Measurements from ENCODE around the gene AGO1. TPM values are rescaled to one million over a fixed set of nuclear protein-coding genes. Genes with fewer than 3 reads are reported as not detected.
A peak's percentile ranks its signal among the peaks of the same experiment; 100 is the strongest.

The AGO1 gene
- 10 to 100 TPM; 23.7 to 29.3 TPM for total RNA-seq

DNA sequence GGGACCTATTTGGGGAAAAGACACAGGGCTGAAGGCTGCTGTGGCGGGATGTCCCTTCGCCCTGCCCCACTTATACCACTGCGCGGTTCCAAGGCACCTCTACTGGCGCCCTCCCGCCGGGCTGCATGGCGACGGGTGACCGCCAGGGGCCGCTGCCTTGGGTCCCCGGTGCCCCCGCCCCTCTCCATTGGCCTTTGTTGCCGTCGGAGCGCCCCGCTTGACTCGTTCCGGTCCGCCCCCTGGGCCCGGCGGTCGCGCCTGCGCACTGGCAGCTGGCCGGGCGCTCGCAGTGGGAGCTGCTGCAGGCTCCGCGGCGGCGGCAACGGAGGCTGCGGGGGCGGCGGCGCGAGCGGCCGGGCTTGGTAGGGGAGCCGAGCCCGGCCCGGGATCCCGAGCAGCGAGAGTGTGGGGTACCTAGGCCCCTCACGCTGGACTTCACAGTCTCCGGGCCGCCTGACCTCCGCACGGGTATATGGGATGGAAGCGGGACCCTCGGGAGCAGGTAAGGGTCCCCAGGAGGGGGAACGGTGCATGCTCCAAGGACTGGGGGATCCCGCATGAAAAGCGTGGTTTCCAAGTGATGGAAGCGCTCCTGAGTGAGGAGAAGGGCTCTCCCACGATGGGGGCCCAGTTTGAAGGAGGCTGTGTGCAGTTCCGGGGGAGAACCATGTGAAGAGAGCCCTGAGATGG is at the start of gene AGO1:
TSS of gene AGO1 (plus strand) at position 265 of the 690 bp plus-strand sequence. CDS start at position 478, 213 bp downstream.
- H3K27ac Mint-ChIP-seq, result peak within 1 kb of the TSS; percentile 80
- peak; percentile 97 for ATAC-seq
- no peaks in the 10 kb centered on the region for H3K27me3 Mint-ChIP-seq
- peak; percentile 97 for DNase-seq
- CTCF ChIA-PET, result interaction anchor here (0.6 to 2.6 kb wide), 26 partner anchors 9 to 1016 kb away, joined by 3 to 15 read pairs (median 4); partner anchors contain the start of genes AGO3 and CLSPN
- H3K36me3 Mint-ChIP-seq, result no peaks in the 10 kb centered on the region
- peak within 1 kb of the TSS; percentile 87 for H3K4me3 Mint-ChIP-seq
- H3K4me1 Mint-ChIP-seq, result peaks cover 50% of the 10 kb centered on the region
- no peaks in the 10 kb centered on the region for H3K9me3 Mint-ChIP-seq (ENCODE audit: low read depth)

DNA sequence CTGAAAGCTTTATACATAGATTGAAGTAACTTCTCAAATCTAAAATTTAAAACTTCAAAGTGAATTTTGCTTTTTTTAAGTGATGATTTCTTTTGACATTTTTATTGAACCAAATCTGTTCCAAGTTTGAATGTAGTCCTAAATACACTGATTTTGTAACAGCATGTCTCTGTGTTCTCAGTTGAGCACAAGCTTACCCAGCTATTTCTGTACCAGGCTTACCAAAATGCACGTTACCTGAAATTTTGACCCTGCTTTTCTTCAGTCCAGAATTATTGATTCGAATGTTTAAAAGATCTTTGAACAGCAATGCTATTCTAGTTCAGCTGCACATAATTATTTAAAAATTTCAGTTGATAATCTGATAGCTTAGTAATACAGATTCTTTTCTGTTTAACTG is 49.6 kb upstream of the AGO1 start:
- Mint-ChIP-seq H3K4me1 (no peaks in the 10 kb centered on the region), H3K9me3 (ENCODE audit: low read depth) (no peaks in the 10 kb centered on the region), H3K27ac (no peak overlapping the region), H3K36me3 (peaks cover 33% of the 10 kb centered on the region), H3K27me3 (no peaks in the 10 kb centered on the region), H3K4me3 (no peak overlapping the region)
- no peak for DNase-seq
- no peak for ATAC-seq
- CTCF ChIA-PET, result no interaction called here

DNA sequence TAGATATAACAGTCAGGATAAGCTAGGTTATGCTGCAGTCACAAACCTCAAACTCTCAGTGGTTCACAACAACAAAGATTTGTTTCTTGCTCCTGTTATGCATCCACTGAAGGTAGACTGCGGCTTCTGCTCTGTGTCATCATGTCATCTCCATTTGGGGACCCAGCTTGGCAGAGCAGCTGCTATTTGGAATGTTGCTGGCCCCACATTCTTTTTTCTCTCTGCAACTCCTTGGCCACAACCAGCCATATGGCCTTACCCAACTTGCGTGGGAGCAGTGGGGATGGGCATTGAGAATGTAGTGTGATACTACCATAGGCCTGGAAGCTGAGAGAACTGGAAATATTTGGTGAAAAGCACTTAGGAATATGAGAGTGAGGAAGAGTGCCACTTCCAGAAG is 48.8 kb upstream of the AGO1 start:
- DNase-seq, result no peak
- H3K9me3 Mint-ChIP-seq (ENCODE audit: low read depth), result no peaks in the 10 kb centered on the region
- peaks cover 31% of the 10 kb centered on the region for H3K36me3 Mint-ChIP-seq
- CTCF ChIA-PET, result no interaction called here
- no peaks in the 10 kb centered on the region for H3K27me3 Mint-ChIP-seq
- no peak overlapping the region for H3K4me3 Mint-ChIP-seq
- no peak overlapping the region for H3K27ac Mint-ChIP-seq
- H3K4me1 Mint-ChIP-seq, result no peaks in the 10 kb centered on the region
- ATAC-seq, result no peak

DNA sequence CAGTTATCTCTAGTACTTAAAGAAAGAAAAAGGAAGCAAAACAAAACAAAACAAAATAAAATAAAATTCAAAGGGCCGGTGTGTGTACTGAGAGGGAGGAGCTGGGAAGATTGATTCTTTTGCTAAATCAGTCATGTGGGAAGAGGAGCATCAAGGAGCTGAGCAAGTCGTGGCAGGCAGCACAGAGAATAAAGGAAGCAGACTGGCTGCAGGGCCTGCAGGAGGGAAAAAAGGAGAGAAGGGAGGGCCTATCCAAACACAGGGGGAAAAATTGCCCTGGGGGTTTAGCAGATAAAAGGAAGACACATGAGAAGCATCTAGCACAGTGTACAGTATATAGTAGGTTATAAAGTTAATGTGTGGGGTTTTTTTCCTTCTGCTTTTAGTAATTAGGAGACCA is 47.6 kb upstream of the AGO1 start:
- no peaks in the 10 kb centered on the region for H3K4me1 Mint-ChIP-seq
- H3K4me3 Mint-ChIP-seq, result no peak overlapping the region
- ATAC-seq (no peak), DNase-seq (no peak)
- no peaks in the 10 kb centered on the region for H3K27me3 Mint-ChIP-seq
- peaks cover 31% of the 10 kb centered on the region for H3K36me3 Mint-ChIP-seq
- H3K9me3 Mint-ChIP-seq (ENCODE audit: low read depth), result no peaks in the 10 kb centered on the region
- CTCF ChIA-PET, result no interaction called here
- no peak overlapping the region for H3K27ac Mint-ChIP-seq

DNA sequence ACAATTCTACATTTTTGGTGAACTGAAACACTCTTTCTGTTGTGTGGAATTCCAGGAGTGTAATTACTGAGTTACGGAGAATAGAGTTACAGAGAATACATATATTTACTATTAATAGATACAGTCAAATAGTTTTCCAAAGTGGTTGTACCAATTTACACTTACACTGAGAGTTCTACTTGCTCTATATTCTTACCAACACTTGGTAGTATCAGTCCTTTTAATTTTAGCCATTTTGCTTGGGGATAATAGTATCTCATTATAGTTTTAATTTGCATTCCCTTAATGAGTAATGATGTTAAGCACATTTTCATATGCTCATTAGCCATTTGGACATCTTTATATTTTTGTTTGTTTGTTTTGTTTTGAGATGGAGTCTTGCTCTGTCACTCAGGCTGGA is 46.3 kb upstream of the AGO1 start:
- no peaks in the 10 kb centered on the region for H3K4me1 Mint-ChIP-seq
- DNase-seq (no peak), ATAC-seq (no peak)
- H3K27ac Mint-ChIP-seq, result no peak overlapping the region
- H3K4me3 Mint-ChIP-seq, result no peak overlapping the region
- H3K9me3 Mint-ChIP-seq (ENCODE audit: low read depth), result no peaks in the 10 kb centered on the region
- H3K36me3 Mint-ChIP-seq, result peaks cover 29% of the 10 kb centered on the region
- CTCF ChIA-PET, result no interaction called here
- no peaks in the 10 kb centered on the region for H3K27me3 Mint-ChIP-seq

DNA sequence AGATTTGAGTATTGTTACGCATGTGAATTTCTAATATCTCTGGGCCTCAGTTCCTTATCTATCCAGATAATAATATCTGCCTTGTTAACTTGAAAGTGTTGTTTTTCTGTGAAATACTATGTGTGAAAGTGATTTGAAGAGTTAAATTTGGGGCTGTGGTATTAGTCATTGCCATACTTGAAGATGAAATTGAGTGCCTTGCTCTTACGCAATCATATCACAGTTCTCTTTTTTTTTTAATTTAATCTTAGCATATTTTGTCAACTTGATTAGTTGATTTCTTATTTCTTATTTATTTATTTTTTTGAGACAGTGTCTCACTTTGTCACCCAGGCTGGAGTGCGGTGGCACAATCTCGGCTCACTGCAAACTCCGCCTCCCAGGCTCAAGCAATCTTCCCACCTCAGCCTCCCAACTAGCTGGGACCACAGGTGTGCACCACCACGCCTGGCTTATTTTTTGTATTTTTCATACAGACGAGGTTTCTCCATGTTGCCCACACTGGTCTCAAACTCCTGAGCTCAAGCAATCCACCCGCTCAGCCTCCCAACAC is 44.2 kb upstream of the AGO1 start:
- no peaks in the 10 kb centered on the region for H3K9me3 Mint-ChIP-seq (ENCODE audit: low read depth)
- H3K4me1 Mint-ChIP-seq, result no peaks in the 10 kb centered on the region
- H3K4me3 Mint-ChIP-seq, result no peak overlapping the region
- H3K27ac Mint-ChIP-seq, result no peak overlapping the region
- no peaks in the 10 kb centered on the region for H3K27me3 Mint-ChIP-seq
- ATAC-seq (no peak), DNase-seq (no peak)
- peaks cover 30% of the 10 kb centered on the region for H3K36me3 Mint-ChIP-seq
- CTCF ChIA-PET, result no interaction called here

DNA sequence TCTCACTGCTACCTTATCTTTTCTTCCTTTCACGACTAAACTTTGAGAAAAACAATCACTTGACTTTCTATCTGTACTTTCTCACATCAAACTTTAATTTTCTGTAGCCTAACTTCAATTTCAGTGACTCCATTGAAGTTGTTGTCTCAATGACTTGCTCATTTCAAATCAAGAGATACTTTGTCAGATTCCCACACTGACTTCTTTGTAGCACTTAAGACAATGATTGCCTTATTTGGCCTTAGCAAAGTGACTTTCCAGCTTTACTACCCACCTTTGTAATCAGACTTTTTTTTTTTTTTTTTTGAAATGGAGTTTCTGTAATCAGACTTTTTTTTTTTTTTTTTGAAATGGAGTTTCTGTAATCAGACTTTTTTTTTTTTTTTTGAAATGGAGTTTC is 38.2 kb upstream of the AGO1 start:
- ATAC-seq (no peak), DNase-seq (no peak)
- CTCF ChIA-PET, result interaction anchor here (0.7 kb wide), 1 partner anchor 129 kb away, joined by 3 read pairs; no protein-coding TSS in a partner anchor
- Mint-ChIP-seq H3K27ac (no peak overlapping the region), H3K27me3 (no peaks in the 10 kb centered on the region), H3K4me3 (no peak overlapping the region), H3K36me3 (peaks cover 10% of the 10 kb centered on the region), H3K9me3 (ENCODE audit: low read depth) (no peaks in the 10 kb centered on the region), H3K4me1 (no peaks in the 10 kb centered on the region)

DNA sequence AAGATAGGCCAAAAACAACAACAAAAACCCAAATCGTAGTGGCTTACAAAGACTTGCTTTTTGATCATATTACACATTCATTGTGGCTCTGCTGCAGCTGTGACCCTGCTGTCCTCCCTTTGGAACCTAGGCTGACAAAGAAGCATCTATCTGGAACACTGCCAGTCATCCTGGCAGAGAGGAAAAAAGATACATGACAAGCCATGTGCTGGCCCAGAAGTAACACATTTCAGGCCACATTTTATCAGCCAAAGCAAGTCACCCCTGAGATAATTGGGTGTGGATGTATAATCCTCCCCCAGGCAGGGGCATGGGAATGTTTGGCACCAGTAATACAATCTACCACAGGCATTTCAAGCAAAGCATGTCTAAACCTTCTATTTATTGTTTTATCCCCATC is 37.2 kb upstream of the AGO1 start:
- H3K27ac Mint-ChIP-seq, result no peak overlapping the region
- no peak overlapping the region for H3K4me3 Mint-ChIP-seq
- ATAC-seq (no peak), DNase-seq (no peak)
- no peaks in the 10 kb centered on the region for H3K27me3 Mint-ChIP-seq
- no peaks in the 10 kb centered on the region for H3K9me3 Mint-ChIP-seq (ENCODE audit: low read depth)
- peaks cover 15% of the 10 kb centered on the region for H3K36me3 Mint-ChIP-seq
- CTCF ChIA-PET, result no interaction called here
- H3K4me1 Mint-ChIP-seq, result no peaks in the 10 kb centered on the region

DNA sequence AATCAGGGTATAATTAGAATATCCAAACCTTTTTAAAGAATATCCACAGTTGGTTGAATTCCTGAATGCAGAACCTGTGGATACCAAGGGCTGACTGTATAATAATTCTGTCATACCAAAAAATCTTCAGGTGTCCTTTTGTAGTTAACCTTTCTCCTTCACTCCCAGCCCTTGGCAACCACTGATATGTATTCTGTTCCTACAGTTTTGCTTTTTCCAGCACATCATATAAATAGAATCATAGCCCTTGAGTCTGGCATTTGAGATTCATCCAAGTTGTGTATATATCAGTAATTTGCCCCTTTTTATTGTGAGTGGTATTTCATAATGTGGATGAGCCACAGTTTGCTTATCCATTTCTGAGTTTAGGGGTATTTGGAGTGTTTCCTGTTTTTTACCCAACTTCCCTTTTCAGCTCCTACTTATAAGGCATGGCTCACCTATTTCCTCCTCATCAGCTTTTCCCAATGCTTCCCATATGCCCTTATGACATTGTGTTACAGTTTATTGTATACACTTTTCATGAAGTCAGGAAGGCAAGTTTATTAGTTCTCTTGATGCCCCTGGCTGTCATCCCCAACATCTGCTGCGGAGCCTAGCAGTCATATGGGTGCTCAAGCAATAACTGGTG is 35.0 kb upstream of the AGO1 start:
- no peaks in the 10 kb centered on the region for H3K9me3 Mint-ChIP-seq (ENCODE audit: low read depth)
- H3K4me3 Mint-ChIP-seq, result no peak overlapping the region
- CTCF ChIA-PET, result no interaction called here
- no peak overlapping the region for H3K27ac Mint-ChIP-seq
- H3K4me1 Mint-ChIP-seq, result no peaks in the 10 kb centered on the region
- peaks cover 12% of the 10 kb centered on the region for H3K36me3 Mint-ChIP-seq
- ATAC-seq (no peak), DNase-seq (no peak)
- H3K27me3 Mint-ChIP-seq, result no peaks in the 10 kb centered on the region

DNA sequence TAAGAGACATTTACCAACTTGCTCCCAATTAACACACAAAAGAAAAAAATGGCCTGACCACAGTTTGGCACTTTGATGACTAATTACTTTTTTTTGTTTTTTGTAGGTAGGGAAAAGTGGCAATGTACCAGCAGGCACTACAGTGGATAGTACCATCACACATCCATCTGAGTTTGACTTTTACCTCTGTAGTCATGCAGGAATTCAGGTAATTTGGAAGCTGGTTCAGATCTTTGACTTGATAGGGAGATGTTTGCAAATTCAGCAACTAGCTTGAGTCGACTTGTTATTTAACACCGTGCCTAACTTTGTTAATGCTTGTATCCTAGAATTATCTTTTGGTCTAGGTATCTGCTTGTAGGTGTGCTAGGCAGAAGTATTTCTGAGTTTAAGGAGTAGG is 33.0 kb upstream of the AGO1 start:
- Mint-ChIP-seq H3K27ac (no peak overlapping the region), H3K4me3 (no peak overlapping the region), H3K27me3 (no peaks in the 10 kb centered on the region), H3K36me3 (peaks cover 13% of the 10 kb centered on the region), H3K4me1 (no peaks in the 10 kb centered on the region), H3K9me3 (ENCODE audit: low read depth) (no peaks in the 10 kb centered on the region)
- CTCF ChIA-PET, result no interaction called here
- ATAC-seq (no peak), DNase-seq (no peak)

DNA sequence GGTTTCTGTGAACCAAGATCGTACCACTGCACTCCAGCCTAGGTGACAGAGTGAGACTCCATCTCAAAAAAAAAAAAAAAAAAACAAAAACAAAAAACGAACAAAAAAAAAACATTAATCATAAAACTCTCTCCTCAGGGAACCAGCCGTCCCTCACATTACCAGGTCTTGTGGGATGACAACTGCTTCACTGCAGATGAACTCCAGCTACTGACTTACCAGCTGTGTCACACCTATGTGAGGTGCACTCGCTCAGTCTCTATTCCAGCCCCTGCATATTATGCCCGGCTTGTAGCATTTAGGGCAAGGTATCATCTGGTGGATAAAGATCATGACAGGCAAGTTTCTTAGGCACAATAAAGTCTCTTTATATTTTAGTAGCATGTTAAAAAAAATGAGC is 32.3 kb upstream of the AGO1 start:
- Mint-ChIP-seq H3K27me3 (no peaks in the 10 kb centered on the region), H3K36me3 (peaks cover 13% of the 10 kb centered on the region), H3K4me3 (no peak overlapping the region), H3K9me3 (ENCODE audit: low read depth) (no peaks in the 10 kb centered on the region), H3K4me1 (no peaks in the 10 kb centered on the region), H3K27ac (no peak overlapping the region)
- ATAC-seq (no peak), DNase-seq (no peak)
- CTCF ChIA-PET, result interaction anchor here (0.7 to 0.8 kb wide), 3 partner anchors 32 to 158 kb away, joined by 3 read pairs; partner anchors contain the start of gene AGO1

DNA sequence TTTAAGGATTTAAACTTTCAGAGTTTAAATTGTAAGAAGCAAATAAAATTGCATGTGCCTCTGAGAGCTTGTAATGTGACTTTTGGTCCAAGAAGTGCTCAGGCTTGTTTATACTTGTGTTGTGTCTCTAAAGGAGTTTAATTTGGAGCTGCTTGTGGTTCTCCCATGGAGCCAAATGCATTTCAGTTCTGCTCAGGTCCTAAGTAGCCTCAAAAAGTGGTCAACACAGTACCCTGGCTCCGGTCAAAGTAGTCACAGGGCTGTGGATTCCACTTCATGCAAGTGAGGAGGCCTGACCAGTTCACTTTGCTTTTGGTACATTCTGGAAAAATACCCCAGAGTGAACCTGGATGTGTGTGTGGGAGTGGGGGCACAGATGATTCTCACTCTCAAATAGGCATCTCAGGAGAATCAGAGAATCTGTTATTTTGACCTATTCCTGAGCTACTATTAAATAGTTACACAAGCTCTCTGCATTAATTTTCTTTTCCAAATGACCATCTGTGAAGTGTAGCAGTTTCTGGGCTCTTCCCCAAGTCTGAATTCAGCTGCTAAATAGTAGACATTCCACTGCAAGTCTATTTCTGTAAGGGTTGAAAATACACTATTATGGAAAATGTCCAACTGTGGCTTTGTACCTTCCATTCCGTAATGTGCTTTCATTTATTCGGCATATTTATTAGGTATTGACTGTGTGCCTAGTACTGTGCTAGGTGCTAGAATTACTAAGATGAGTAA is 31.7 kb upstream of the AGO1 start:
- no peaks in the 10 kb centered on the region for H3K4me1 Mint-ChIP-seq
- H3K27ac Mint-ChIP-seq, result no peak overlapping the region

DNA sequence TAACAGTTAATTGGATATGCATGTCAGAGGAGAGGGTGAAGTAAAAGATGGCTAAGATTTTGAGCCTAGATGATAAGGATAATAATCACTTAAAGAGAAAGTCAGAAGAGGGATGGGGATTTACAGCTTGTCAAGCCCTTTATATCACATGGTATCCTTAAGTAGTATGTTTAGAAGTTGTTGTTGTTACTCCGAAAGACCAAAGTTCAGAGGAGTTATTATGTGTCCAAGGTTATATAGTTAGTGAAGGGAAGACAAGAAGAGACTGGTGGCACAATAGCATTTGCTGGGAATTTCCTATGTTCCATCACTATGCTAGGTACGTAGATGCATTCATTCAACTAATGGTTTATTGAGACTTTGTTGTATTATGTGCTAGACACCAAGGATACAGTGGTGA is 30.8 kb upstream of the AGO1 start:
- CTCF ChIA-PET, result no interaction called here
- no peak for ATAC-seq
- H3K9me3 Mint-ChIP-seq (ENCODE audit: low read depth), result no peaks in the 10 kb centered on the region
- H3K36me3 Mint-ChIP-seq, result peaks cover 15% of the 10 kb centered on the region
- H3K4me3 Mint-ChIP-seq, result no peak overlapping the region
- no peaks in the 10 kb centered on the region for H3K27me3 Mint-ChIP-seq
- no peak overlapping the region for H3K27ac Mint-ChIP-seq
- no peaks in the 10 kb centered on the region for H3K4me1 Mint-ChIP-seq
- DNase-seq, result no peak

More for the DNA sequence above, 31.7 kb upstream of the AGO1 start:
- DNase-seq (no peak), ATAC-seq (no peak)
- Mint-ChIP-seq H3K27me3 (no peaks in the 10 kb centered on the region), H3K36me3 (peaks cover 15% of the 10 kb centered on the region), H3K9me3 (ENCODE audit: low read depth) (no peaks in the 10 kb centered on the region), H3K4me3 (no peak overlapping the region)
- CTCF ChIA-PET, result interaction anchor here (0.7 to 0.8 kb wide), 3 partner anchors 32 to 157 kb away, joined by 3 read pairs; partner anchors contain the start of gene AGO1
